Activated CD4-positive, alpha-beta T cell treated with anti-CD3 and anti-CD28 coated beads for 36 hours (primary cell): Measurements from ENCODE around the gene CHSY3. TPM values are rescaled to one million over a fixed set of nuclear protein-coding genes. Genes with fewer than 3 reads are reported as not detected.

ENCODE experiments used
- ATAC-seq: fragments of 200-7000 bp; cut with Tn5 transposase; one replicate; pipeline ENCODE4 v1.10.0; 2021; ENCODE audit warnings: mild to moderate bottlenecking, moderate library complexity
- CTCF ChIA-PET: fragments of 350-600 bp; sonication (Branson Sonifier 250); formaldehyde crosslinking; loops from one replicate; lab custom pipeline; 2021; ENCODE audit warnings: antibody characterized with exemption; lab: Charles Lee
- POLR2A ChIA-PET: fragments of 350-600 bp; sonication (Branson Sonifier 250); formaldehyde crosslinking; loops from one replicate; lab custom pipeline; 2021; ENCODE audit warnings: antibody characterized with exemption, inconsistent platforms; lab: Charles Lee
- DNase-seq: peaks from one replicate; pipeline ENCODE4 v3.0.0-alpha.2; 2020
- H3K27ac Mint-ChIP-seq: one replicate; pipeline ENCODE4 v1.8.0; 2021; ENCODE audit warnings: mixed read lengths
- H3K27me3 Mint-ChIP-seq: one replicate; pipeline ENCODE4 v1.8.0; 2021; ENCODE audit warnings: mixed read lengths
- H3K36me3 Mint-ChIP-seq: one replicate; pipeline ENCODE4 v1.8.0; 2021; ENCODE audit warnings: low read depth, mixed read lengths
- H3K4me1 Mint-ChIP-seq: one replicate; pipeline ENCODE4 v1.8.0; 2021; ENCODE audit warnings: mixed read lengths
- H3K4me3 Mint-ChIP-seq: one replicate; pipeline ENCODE4 v1.8.0; 2021; ENCODE audit warnings: mild to moderate bottlenecking, moderate library complexity, mixed read lengths
- H3K9me3 Mint-ChIP-seq: one replicate; pipeline ENCODE4 v1.8.0; 2021; ENCODE audit warnings: low read depth, mixed read lengths
- intact Hi-C, 2 experiments: fragments of 100-400 bp; cut with DNase I in 1 of 2; cut with micrococcal nuclease in 1 of 2; formaldehyde crosslinking; loops; one replicate each; pipeline versions ENCODE4 v1.14.2 to v1.15.1; 2022 to 2024; cut with DNase I, micrococcal nuclease
- total RNA-seq, 2 experiments: library from RNA; stranded (reverse); gene quantifications; one replicate each; pipeline ENCODE4 v1.2.3, GENCODE V29; 2021

The CHSY3 gene
- total RNA-seq, 2 experiments from 2014 or later = not detected

DNA sequence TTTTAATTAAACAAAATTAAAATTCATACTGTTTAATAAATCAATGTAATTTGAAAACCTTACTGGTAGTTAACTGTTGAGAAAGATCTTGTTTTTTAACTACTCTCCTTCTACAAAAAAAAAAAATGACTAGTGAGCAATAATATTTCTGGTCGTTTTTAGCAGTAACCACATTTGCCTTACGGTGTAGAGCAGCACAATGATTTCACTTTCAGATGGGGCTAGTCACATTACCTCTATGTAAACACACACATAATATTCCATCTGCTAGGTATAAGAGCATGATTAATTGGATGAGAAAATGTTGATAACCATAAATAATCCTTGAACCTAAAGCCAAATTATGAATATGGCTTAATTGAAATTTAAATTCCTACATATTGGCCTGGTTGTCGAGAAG, 198.1 kb downstream of the CHSY3 start:
- H3K36me3 Mint-ChIP-seq = no peaks in the 10 kb centered on the region
- H3K4me3 Mint-ChIP-seq = no peak overlapping the region
- CTCF ChIA-PET = no interaction called here
- intact Hi-C loops = no loop called here
- POLR2A ChIA-PET = no interaction called here
- no peak overlapping the region for H3K27ac Mint-ChIP-seq
- DNase-seq (no peak), ATAC-seq (no peak)
- H3K4me1 Mint-ChIP-seq = peaks cover 4% of the 10 kb centered on the region
- no peaks in the 10 kb centered on the region for H3K27me3 Mint-ChIP-seq
- no peaks in the 10 kb centered on the region for H3K9me3 Mint-ChIP-seq

DNA sequence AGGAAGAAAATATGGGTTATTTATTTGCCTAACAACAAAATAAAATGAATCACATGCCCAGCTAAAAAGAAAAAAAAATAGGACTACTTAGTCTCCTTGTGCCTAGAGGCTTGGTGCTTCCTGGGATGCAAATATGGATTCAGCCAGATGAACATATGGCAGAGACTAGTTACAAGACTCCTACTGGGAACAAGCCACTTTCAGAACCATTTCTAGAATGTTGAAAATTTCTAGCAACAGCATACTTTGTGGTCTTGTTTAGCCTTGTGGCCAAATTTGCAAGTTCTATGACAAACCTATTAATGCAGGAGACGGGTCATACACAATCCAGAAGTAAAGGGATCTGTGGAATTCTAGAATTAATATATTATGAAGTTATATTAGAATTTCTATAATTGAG, 198.7 kb downstream of the CHSY3 start:
- POLR2A ChIA-PET = no interaction called here
- Mint-ChIP-seq H3K4me1 (peaks cover 4% of the 10 kb centered on the region), H3K27ac (no peak overlapping the region), H3K4me3 (no peak overlapping the region), H3K9me3 (no peaks in the 10 kb centered on the region), H3K27me3 (no peaks in the 10 kb centered on the region), H3K36me3 (no peaks in the 10 kb centered on the region)
- intact Hi-C loops = no loop called here
- CTCF ChIA-PET = no interaction called here
- DNase-seq (no peak), ATAC-seq (no peak)

GRCh38 chr5:130104895-130105688, 200.8 kb downstream of the CHSY3 start:
- ChIA-PET CTCF (no interaction called here), POLR2A (no interaction called here)
- ATAC-seq = peak; percentile 63
- no peak for DNase-seq
- Mint-ChIP-seq H3K4me3 (no peak overlapping the region), H3K27ac (no peak overlapping the region), H3K9me3 (no peaks in the 10 kb centered on the region), H3K36me3 (no peaks in the 10 kb centered on the region), H3K4me1 (peaks cover 4% of the 10 kb centered on the region), H3K27me3 (peaks cover 1% of the 10 kb centered on the region)
- intact Hi-C loops = loop anchor here in 1 of 2 experiments (5.0 kb wide), 1 partner anchor 1312 kb away; no protein-coding TSS in a partner anchor

DNA sequence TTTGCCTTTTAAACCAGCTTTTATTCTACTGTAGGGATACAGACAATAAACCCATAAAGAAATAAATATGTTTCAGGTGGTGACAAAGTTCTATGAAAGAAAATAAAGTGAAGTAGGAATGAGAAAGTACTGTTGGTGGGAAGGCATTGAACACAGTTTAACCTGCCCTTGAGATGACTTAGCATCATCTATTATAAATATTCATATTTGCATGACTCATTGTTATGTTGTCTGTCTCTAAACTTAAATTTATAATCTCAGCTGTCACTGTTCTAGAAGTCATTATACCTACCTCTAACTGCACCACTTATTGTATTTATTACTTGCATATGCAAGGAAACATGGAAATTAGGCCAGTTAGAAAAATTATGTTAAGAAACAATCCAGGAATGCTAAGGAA, 202.2 kb downstream of the CHSY3 start:
- Mint-ChIP-seq H3K27me3 (peaks cover 1% of the 10 kb centered on the region), H3K4me3 (no peak overlapping the region), H3K4me1 (peaks cover 4% of the 10 kb centered on the region), H3K36me3 (no peaks in the 10 kb centered on the region), H3K9me3 (no peaks in the 10 kb centered on the region), H3K27ac (no peak overlapping the region)
- POLR2A ChIA-PET = no interaction called here
- intact Hi-C loops = loop anchor here in 1 of 2 experiments (5.0 kb wide), 1 partner anchor 1311 kb away; no protein-coding TSS in a partner anchor
- ATAC-seq (no peak), DNase-seq (no peak)
- CTCF ChIA-PET = interaction anchor here (1.1 kb wide), 1 partner anchor 18 kb away, joined by 4 read pairs; no protein-coding TSS in a partner anchor

- peaks cover 1% of the 10 kb centered on the region for H3K27me3 Mint-ChIP-seq
- no peak overlapping the region for H3K27ac Mint-ChIP-seq
- ChIA-PET CTCF (no interaction called here), POLR2A (no interaction called here)
- intact Hi-C loops = loop anchor here in 1 of 2 experiments (1.0 to 5.0 kb wide), 2 partner anchors 1001 to 1308 kb away; no protein-coding TSS in a partner anchor
- ATAC-seq (peak; percentile 49), DNase-seq (no peak)
- peaks cover 4% of the 10 kb centered on the region for H3K4me1 Mint-ChIP-seq
- H3K9me3 Mint-ChIP-seq = no peaks in the 10 kb centered on the region
- H3K36me3 Mint-ChIP-seq = no peaks in the 10 kb centered on the region
- no peak overlapping the region for H3K4me3 Mint-ChIP-seq
These were observed 204.9 kb downstream of the CHSY3 start for GRCh38 chr5:130109152-130109551.

GRCh38 chr5:130110328-130110727, 206.1 kb downstream of the CHSY3 start:
- CTCF ChIA-PET = interaction anchor here (0.8 to 1.1 kb wide), 2 partner anchors 15 to 206 kb away, joined by 3 to 4 read pairs; no protein-coding TSS in a partner anchor
- Mint-ChIP-seq H3K27ac (no peak overlapping the region), H3K9me3 (no peaks in the 10 kb centered on the region), H3K27me3 (peaks cover 1% of the 10 kb centered on the region), H3K4me1 (no peaks in the 10 kb centered on the region), H3K36me3 (no peaks in the 10 kb centered on the region), H3K4me3 (no peak overlapping the region)
- intact Hi-C loops = no loop called here
- DNase-seq (no peak), ATAC-seq (no peak)
- POLR2A ChIA-PET = no interaction called here

- POLR2A ChIA-PET = no interaction called here
- CTCF ChIA-PET = interaction anchor here (0.8 kb wide), 1 partner anchor 148 kb away, joined by 3 read pairs; no protein-coding TSS in a partner anchor
These were observed 207.5 kb downstream of the CHSY3 start for GRCh38 chr5:130111746-130112145.

DNA sequence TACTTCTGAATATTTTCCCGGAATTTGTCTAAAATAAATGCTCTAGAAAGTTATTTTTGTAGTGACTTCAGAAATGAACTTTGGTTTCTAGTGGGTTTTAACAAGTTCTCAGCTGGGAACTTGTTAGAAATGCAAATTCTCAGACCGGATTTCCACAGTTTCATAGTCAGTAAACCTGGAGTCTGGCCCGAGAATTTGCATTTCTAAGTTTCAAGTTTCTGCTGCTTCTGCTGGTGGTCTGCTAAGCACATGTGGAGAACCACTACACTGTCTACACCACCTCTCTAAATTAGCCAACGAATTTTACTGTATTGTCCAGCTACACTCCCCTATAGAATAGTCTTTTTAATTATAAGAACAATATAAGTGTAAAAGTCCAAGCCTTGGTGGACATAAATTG, 208.0 kb downstream of the CHSY3 start:
- CTCF ChIA-PET = interaction anchor here (0.7 kb wide), 1 partner anchor 24 kb away, joined by 3 read pairs; no protein-coding TSS in a partner anchor

More at GRCh38 chr5:130111746-130112145, 207.5 kb downstream of the CHSY3 start:
- peaks cover 5% of the 10 kb centered on the region for H3K27me3 Mint-ChIP-seq
- no peaks in the 10 kb centered on the region for H3K4me1 Mint-ChIP-seq
- ATAC-seq = no peak
- no peaks in the 10 kb centered on the region for H3K36me3 Mint-ChIP-seq
- no peaks in the 10 kb centered on the region for H3K9me3 Mint-ChIP-seq
- H3K27ac Mint-ChIP-seq = no peak overlapping the region
- intact Hi-C loops = no loop called here
- no peak overlapping the region for H3K4me3 Mint-ChIP-seq
- no peak for DNase-seq

GRCh38 chr5:130115686-130116085, 211.4 kb downstream of the CHSY3 start:
- Mint-ChIP-seq H3K36me3 (no peaks in the 10 kb centered on the region), H3K27ac (no peak overlapping the region), H3K27me3 (peaks cover 12% of the 10 kb centered on the region), H3K9me3 (no peaks in the 10 kb centered on the region), H3K4me3 (no peak overlapping the region), H3K4me1 (no peaks in the 10 kb centered on the region)
- DNase-seq (no peak), ATAC-seq (no peak)
- CTCF ChIA-PET = no interaction called here
- intact Hi-C loops = no loop called here
- POLR2A ChIA-PET = no interaction called here

More for the DNA sequence above, 208.0 kb downstream of the CHSY3 start:
- H3K27me3 Mint-ChIP-seq = peaks cover 5% of the 10 kb centered on the region
- ATAC-seq (no peak), DNase-seq (no peak)
- no peaks in the 10 kb centered on the region for H3K36me3 Mint-ChIP-seq
- H3K27ac Mint-ChIP-seq = no peak overlapping the region
- no peak overlapping the region for H3K4me3 Mint-ChIP-seq
- intact Hi-C loops = no loop called here
- POLR2A ChIA-PET = no interaction called here
- no peaks in the 10 kb centered on the region for H3K4me1 Mint-ChIP-seq
- no peaks in the 10 kb centered on the region for H3K9me3 Mint-ChIP-seq

DNA sequence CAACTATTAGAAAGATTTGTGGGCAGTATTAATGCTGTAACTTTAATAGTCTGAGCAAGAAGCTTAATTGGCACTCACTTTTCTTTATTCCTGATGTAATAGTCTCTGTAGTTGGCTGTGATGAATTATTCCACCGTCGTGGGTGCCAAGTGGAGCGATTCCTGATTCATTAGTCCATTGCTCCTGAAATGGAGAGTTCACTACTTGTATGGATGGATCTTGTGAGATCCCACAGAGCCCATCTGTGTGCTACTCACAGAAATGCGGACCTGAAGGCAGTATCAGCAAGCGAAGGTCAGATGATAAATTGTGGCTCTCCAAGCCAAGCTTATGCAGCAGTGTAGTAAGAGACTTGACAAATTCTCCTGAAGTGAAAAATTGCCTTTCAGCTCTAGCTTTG, 212.2 kb downstream of the CHSY3 start:
- ATAC-seq (no peak), DNase-seq (no peak)
- no peak overlapping the region for H3K4me3 Mint-ChIP-seq
- H3K4me1 Mint-ChIP-seq = no peaks in the 10 kb centered on the region
- ChIA-PET CTCF (no interaction called here), POLR2A (no interaction called here)
- intact Hi-C loops = no loop called here
- no peaks in the 10 kb centered on the region for H3K9me3 Mint-ChIP-seq
- H3K36me3 Mint-ChIP-seq = no peaks in the 10 kb centered on the region
- H3K27ac Mint-ChIP-seq = no peak overlapping the region
- H3K27me3 Mint-ChIP-seq = peaks cover 12% of the 10 kb centered on the region

- Mint-ChIP-seq H3K27me3 (peaks cover 12% of the 10 kb centered on the region), H3K27ac (no peak overlapping the region), H3K4me1 (no peaks in the 10 kb centered on the region), H3K4me3 (no peak overlapping the region), H3K36me3 (no peaks in the 10 kb centered on the region), H3K9me3 (no peaks in the 10 kb centered on the region)
- DNase-seq = no peak
- POLR2A ChIA-PET = no interaction called here
- CTCF ChIA-PET = no interaction called here
- intact Hi-C loops = no loop called here
- no peak for ATAC-seq
These were observed 212.7 kb downstream of the CHSY3 start for GRCh38 chr5:130116972-130117371.

DNA sequence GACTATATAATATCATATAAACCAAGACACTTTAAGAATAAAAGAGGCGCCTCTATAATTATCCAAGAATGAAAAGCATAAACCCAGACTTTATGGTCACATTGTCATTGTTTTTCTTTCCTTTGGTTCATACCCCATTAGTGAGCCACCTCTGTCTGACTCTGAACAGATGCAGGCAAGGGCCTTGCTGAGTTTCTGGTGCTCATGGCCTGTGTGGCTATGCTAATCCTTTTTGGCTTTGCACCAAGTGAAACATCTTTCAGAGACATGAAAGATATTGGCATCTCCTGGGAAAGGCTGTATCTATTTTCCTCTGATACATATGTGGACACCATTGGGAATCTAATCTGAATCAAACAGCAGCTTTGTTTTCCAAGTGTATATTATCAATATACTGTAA, 222.5 kb downstream of the CHSY3 start:
- POLR2A ChIA-PET = no interaction called here
- Mint-ChIP-seq H3K9me3 (no peaks in the 10 kb centered on the region), H3K4me1 (no peaks in the 10 kb centered on the region), H3K4me3 (no peak overlapping the region), H3K27ac (no peak overlapping the region), H3K27me3 (no peaks in the 10 kb centered on the region), H3K36me3 (no peaks in the 10 kb centered on the region)
- intact Hi-C loops = no loop called here
- CTCF ChIA-PET = interaction anchor here (0.6 kb wide), 1 partner anchor 979 kb away, joined by 4 read pairs; no protein-coding TSS in a partner anchor
- no peak for DNase-seq
- no peak for ATAC-seq
